PFSK-1 (cell line): ENCODE measurements around the gene KRTAP24-1.

ENCODE experiments used
- FOXP2 ChIP-seq: optimal IDR thresholded peaks from 2 replicates; pipeline ENCODE3; 2011; ENCODE audit warnings: borderline replicate concordance, control low read depth, inconsistent platforms; ENCODE audit not compliant: insufficient read depth; ENCODE audit errors: extremely low read length, extremely low read depth
- POLR2AphosphoS5 ChIP-seq: IDR thresholded peaks from 2 replicates; pipeline ENCODE4 v1.6.1; 2012; ENCODE audit warnings: low read depth, mild to moderate bottlenecking, control low read depth, low read length, moderate library complexity
- SIN3A ChIP-seq: IDR thresholded peaks from 2 replicates; pipeline ENCODE4 v1.6.1; 2012; ENCODE audit warnings: mild to moderate bottlenecking, low read length, moderate library complexity, borderline replicate concordance; ENCODE audit not compliant: insufficient read depth
- TAF1 ChIP-seq: IDR thresholded peaks from 2 replicates; pipeline ENCODE4 v1.6.1; 2012; ENCODE audit warnings: low read length, control low read depth, borderline replicate concordance; ENCODE audit not compliant: insufficient read depth
- TF ChIP-seq, protein P1 (sequence below), 2 experiments: IDR thresholded peaks; 2 replicates each; pipeline versions ENCODE4 v1.6.1 to v1.8.0; 2011 to 2012; ENCODE audit warnings: low read depth in 2 of 2, low read length in 2 of 2, control low read depth in 1 of 2, inconsistent platforms in 1 of 2, mild to moderate bottlenecking in 1 of 2, moderate library complexity in 1 of 2; ENCODE audit not compliant: insufficient read depth in 1 of 2

The KRTAP24-1 gene

DNA sequence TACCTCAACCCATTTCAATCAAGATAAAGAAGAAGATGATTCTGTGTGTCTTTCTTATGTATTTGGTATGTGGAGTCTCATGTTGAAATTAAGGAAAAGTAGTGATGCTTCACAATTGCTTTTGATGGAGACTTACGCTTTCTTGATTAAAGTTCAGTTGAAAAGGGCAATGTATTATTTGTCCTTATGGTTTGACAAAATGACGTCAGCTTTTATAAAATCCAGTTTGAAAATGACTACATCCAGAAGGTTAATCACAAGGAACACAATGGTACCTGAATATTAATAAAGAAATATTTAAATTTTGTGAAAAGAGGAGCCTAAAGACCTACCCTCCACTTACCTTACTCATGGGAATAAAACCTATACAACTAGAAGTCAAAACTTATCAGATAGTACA lies 33.0 kb upstream of the KRTAP24-1 start:
- TF ChIP-seq SIN3A (no peak), FOXP2 (no peak), TAF1 (no peak), POLR2AphosphoS5 (no peak)
- TF ChIP-seq, protein P1, sequence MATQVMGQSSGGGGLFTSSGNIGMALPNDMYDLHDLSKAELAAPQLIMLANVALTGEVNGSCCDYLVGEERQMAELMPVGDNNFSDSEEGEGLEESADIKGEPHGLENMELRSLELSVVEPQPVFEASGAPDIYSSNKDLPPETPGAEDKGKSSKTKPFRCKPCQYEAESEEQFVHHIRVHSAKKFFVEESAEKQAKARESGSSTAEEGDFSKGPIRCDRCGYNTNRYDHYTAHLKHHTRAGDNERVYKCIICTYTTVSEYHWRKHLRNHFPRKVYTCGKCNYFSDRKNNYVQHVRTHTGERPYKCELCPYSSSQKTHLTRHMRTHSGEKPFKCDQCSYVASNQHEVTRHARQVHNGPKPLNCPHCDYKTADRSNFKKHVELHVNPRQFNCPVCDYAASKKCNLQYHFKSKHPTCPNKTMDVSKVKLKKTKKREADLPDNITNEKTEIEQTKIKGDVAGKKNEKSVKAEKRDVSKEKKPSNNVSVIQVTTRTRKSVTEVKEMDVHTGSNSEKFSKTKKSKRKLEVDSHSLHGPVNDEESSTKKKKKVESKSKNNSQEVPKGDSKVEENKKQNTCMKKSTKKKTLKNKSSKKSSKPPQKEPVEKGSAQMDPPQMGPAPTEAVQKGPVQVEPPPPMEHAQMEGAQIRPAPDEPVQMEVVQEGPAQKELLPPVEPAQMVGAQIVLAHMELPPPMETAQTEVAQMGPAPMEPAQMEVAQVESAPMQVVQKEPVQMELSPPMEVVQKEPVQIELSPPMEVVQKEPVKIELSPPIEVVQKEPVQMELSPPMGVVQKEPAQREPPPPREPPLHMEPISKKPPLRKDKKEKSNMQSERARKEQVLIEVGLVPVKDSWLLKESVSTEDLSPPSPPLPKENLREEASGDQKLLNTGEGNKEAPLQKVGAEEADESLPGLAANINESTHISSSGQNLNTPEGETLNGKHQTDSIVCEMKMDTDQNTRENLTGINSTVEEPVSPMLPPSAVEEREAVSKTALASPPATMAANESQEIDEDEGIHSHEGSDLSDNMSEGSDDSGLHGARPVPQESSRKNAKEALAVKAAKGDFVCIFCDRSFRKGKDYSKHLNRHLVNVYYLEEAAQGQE (IDR thresholded peaks at IDR 0.05; ENCODE audit: insufficient read depth in 1 of 2, low read depth in 2 of 2, low read length in 2 of 2), result no peak

DNA sequence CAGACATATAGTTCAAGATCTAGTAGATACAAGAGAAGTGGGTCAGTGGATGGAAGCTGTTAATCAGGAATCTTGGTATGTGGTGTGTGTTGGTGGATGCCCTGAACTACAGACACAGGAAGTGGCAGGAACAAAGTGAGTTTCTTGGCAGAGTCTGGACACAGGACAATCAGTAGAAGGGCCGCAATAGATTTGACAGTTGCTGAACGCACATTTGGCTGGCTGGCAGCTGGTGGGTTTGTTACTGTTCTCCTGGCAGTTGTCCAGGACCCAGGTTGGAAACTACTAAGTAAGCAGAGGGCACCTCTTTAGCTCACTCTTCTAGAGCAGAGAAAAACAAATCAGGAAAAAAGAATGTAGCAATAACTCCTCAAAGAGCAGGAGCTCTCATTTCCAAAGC lies 24.1 kb upstream of the KRTAP24-1 start:
- TF ChIP-seq, protein P1 (IDR thresholded peaks at IDR 0.05; ENCODE audit: insufficient read depth in 1 of 2, low read depth in 2 of 2, low read length in 2 of 2), result no peak
- no peak for TF ChIP-seq TAF1
- no peak for TF ChIP-seq SIN3A
- TF ChIP-seq FOXP2, result no peak
- TF ChIP-seq POLR2AphosphoS5, result no peak

- TF ChIP-seq, protein P1 (IDR thresholded peaks at IDR 0.05; ENCODE audit: insufficient read depth in 1 of 2, low read depth in 2 of 2, low read length in 2 of 2), result no peak
- TF ChIP-seq FOXP2, result no peak
- no peak for TF ChIP-seq SIN3A
- TF ChIP-seq POLR2AphosphoS5, result no peak
- TF ChIP-seq TAF1, result no peak
These were observed 22.4 kb upstream of the KRTAP24-1 start for GRCh38 chr21:30305136-30305535.

GRCh38 chr21:30289215-30289614 lies 6.5 kb upstream of the KRTAP24-1 start, which contains the start of gene KRTAP25-1:
KRTAP25-1 (minus strand) TSS chr21:30289514; CDS start chr21:30289490, 24 bp downstream.
- TF ChIP-seq, protein P1 (IDR thresholded peaks at IDR 0.05; ENCODE audit: insufficient read depth in 1 of 2, low read depth in 2 of 2, low read length in 2 of 2), result no peak
- no peak for TF ChIP-seq SIN3A
- TF ChIP-seq TAF1, result no peak
- no peak for TF ChIP-seq POLR2AphosphoS5
- TF ChIP-seq FOXP2, result no peak

DNA sequence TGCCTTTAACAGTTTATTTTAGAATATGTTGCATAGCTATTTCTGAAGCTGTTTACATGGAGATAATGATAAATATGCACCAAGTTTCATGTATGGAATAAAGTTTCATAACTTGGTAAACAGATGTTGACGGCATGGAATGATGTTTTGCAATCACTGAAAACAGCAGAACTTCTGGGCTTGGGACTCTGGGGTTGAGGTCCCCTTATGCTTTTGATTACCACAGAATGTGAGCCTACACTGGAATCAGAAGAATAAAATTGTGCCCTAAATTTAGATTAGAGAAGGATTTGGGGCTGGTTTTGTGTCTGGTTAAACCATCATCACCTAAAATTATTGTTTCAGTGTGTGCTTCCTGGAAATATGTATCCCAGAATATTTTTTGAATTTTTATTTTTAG lies 11.1 kb downstream of the KRTAP24-1 start:
- TF ChIP-seq FOXP2 (no peak), SIN3A (no peak), POLR2AphosphoS5 (no peak), TAF1 (no peak)
- TF ChIP-seq, protein P1 (IDR thresholded peaks at IDR 0.05; ENCODE audit: insufficient read depth in 1 of 2, low read depth in 2 of 2, low read length in 2 of 2), result no peak
